B cell (primary cell): ENCODE results near the gene CEP43. TPM values are rescaled to one million over a fixed set of nuclear protein-coding genes. Genes with fewer than 3 reads are reported as not detected.

Source experiments
- ATAC-seq: fragments of 200-7000 bp; cut with Tn5 transposase; one replicate; pipeline ENCODE4 v1.10.0; 2021; ENCODE audit warnings: low read depth, mild to moderate bottlenecking, moderate number of reproducible peaks, moderate library complexity
- CTCF ChIA-PET: fragments of 350-600 bp; sonication (Branson Sonifier 250); formaldehyde crosslinking; loops from one replicate; lab custom pipeline; 2021; ENCODE audit warnings: antibody characterized with exemption, inconsistent platforms; lab: Charles Lee
- POLR2A ChIA-PET: fragments of 350-600 bp; sonication (Branson Sonifier 250); formaldehyde crosslinking; loops from one replicate; lab custom pipeline; 2021; ENCODE audit warnings: antibody characterized with exemption; lab: Charles Lee
- DNase-seq: peaks from one replicate; pipeline ENCODE4 v3.0.0; 2013
- H2AFZ ChIP-seq: 2 replicates; pipeline ENCODE4 v1.6.1; 2012; ENCODE audit warnings: mild to moderate bottlenecking, low read depth, low read length; ENCODE audit not compliant: insufficient read depth, poor library complexity, severe bottlenecking
- H3K27ac ChIP-seq, 2 donors: 1 replicate in 1 of 2; 2 replicates in 1 of 2; pipeline ENCODE4 v1.5.1; 2012 to 2013; ENCODE audit warnings: low read length in 2 of 2, mild to moderate bottlenecking in 2 of 2, moderate library complexity in 1 of 2
- H3K27me3 ChIP-seq, 4 experiments: fragments of 200-600 bp in 1 of 4; sonication (generic) in 1 of 4; replicated peaks in 1 of 4; 1 replicate in 2 of 4; 2 replicates in 2 of 4; pipeline versions ENCODE4 v1.6.1 to v1.7.0; 2013 to 2016; ENCODE audit warnings: low read length in 3 of 4, mild to moderate bottlenecking in 2 of 4, mixed read lengths in 1 of 4, moderate library complexity in 1 of 4; ENCODE audit not compliant: insufficient read depth in 4 of 4, control insufficient read depth in 3 of 4; ENCODE audit errors: control extremely low read depth in 1 of 4
- H3K36me3 ChIP-seq, 2 experiments: replicated peaks in 1 of 2; 1 replicate in 1 of 2; 2 replicates in 1 of 2; pipeline versions ENCODE4 v1.6.1 to v1.7.1; 2013; ENCODE audit warnings: low read length in 1 of 2; ENCODE audit not compliant: insufficient read depth in 2 of 2, control insufficient read depth in 1 of 2; ENCODE audit errors: control extremely low read depth in 1 of 2, extremely low read depth in 1 of 2
- H3K4me1 ChIP-seq, 2 donors: fragments of 200-600 bp in 1 of 2; sonication (generic) in 1 of 2; 1 replicate in 1 of 2; 2 replicates in 1 of 2; pipeline versions ENCODE4 v1.5.1 to v1.6.1; 2013 to 2017; ENCODE audit warnings: low read length in 2 of 2; ENCODE audit not compliant: control insufficient read depth in 2 of 2, insufficient read depth in 2 of 2
- H3K4me2 ChIP-seq: replicated peaks from 2 replicates; pipeline ENCODE3; 2012; ENCODE audit warnings: mild to moderate bottlenecking, low read depth, low read length; ENCODE audit not compliant: poor library complexity, severe bottlenecking
- H3K4me3 ChIP-seq, 5 experiments: fragments of 200-600 bp in 1 of 5; sonication (generic) in 1 of 5; 1 replicate in 3 of 5; 2 replicates in 2 of 5; pipeline versions ENCODE4 v1.5.1 to v1.7.0; 2011 to 2016; ENCODE audit warnings: low read length in 4 of 5, mild to moderate bottlenecking in 4 of 5, low read depth in 2 of 5, control low read depth in 1 of 5, moderate library complexity in 1 of 5; ENCODE audit not compliant: insufficient read depth in 1 of 5; ENCODE audit errors: control extremely low read depth in 1 of 5, extremely low read depth in 1 of 5
- H3K79me2 ChIP-seq: fragments of 200-600 bp; sonication (generic); one replicate; pipeline ENCODE4 v1.6.0; 2016; ENCODE audit warnings: low read length; ENCODE audit not compliant: control insufficient read depth, insufficient read depth
- H3K9ac ChIP-seq: fragments of 200-600 bp; sonication (generic); 2 replicates; pipeline ENCODE4 v1.6.1; 2017; ENCODE audit warnings: mild to moderate bottlenecking, low read length, moderate library complexity
- H3K9me3 ChIP-seq, 3 donors: one replicate each; pipeline versions ENCODE4 v1.6.1 to v1.7.1; 2013; ENCODE audit warnings: low read length in 2 of 3; ENCODE audit not compliant: control insufficient read depth in 2 of 3, insufficient read depth in 1 of 3; ENCODE audit errors: control extremely low read depth in 1 of 3
- H4K20me1 ChIP-seq: 2 replicates; pipeline ENCODE4 v1.6.0; 2012; ENCODE audit warnings: mild to moderate bottlenecking, low read length; ENCODE audit not compliant: insufficient read depth, control insufficient read depth, poor library complexity, severe bottlenecking
- H3K27ac Mint-ChIP-seq: one replicate; pipeline ENCODE4 v1.8.0; 2021; ENCODE audit warnings: mixed read lengths
- H3K27me3 Mint-ChIP-seq: one replicate; pipeline ENCODE4 v1.8.0; 2021; ENCODE audit warnings: mixed read lengths
- H3K4me1 Mint-ChIP-seq: one replicate; pipeline ENCODE4 v1.8.0; 2021; ENCODE audit warnings: mixed read lengths
- H3K4me3 Mint-ChIP-seq: one replicate; pipeline ENCODE4 v1.8.0; 2021; ENCODE audit warnings: mixed read lengths
- H3K9me3 Mint-ChIP-seq: one replicate; pipeline ENCODE4 v1.8.0; 2022; ENCODE audit warnings: mixed read lengths; ENCODE audit not compliant: insufficient read depth
- CTCF ChIP-seq: fragments of 200-600 bp; IDR thresholded peaks from one replicate; pipeline ENCODE4 v1.8.0; 2022; ENCODE audit warnings: antibody characterized with exemption, mild to moderate bottlenecking
- EZH2 ChIP-seq: IDR thresholded peaks from 2 replicates; pipeline ENCODE4 v1.6.1; 2012; ENCODE audit warnings: borderline replicate concordance, low read depth, mild to moderate bottlenecking, moderate library complexity, low read length; ENCODE audit not compliant: insufficient read depth, poor library complexity, severe bottlenecking
- whole genome bisulfite sequencing: methylation state at CpG from one replicate; pipeline ENCODE4 v1.1.5; 2013; ENCODE audit warnings: missing lambda C conversion rate; ENCODE audit not compliant: insufficient coverage; 5-methylcytosine and 5-hydroxymethylcytosine counted together
- intact Hi-C: fragments of 100-400 bp; cut with micrococcal nuclease; formaldehyde crosslinking; loops from one replicate; pipeline ENCODE4 v1.10.0; 2022
- polyA plus RNA-seq: library from polyadenylated mRNA; depleted of rRNA; stranded (reverse); fragments of >200 nt; gene quantifications from 2 replicates; pipeline ENCODE4 v1.2.3, GENCODE V29; 2012
- total RNA-seq, 2 donors: library from RNA; stranded (reverse); fragments of 120-200 nt in 1 of 2; gene quantifications; 1 replicate in 1 of 2; 2 replicates in 1 of 2; pipeline versions ENCODE4 v1.2.3 to v1.2.4, GENCODE V29; 2013 to 2022

Gene CEP43
- total and polyA plus RNA-seq, 2 donors (not counting 1 experiment from before 2014, with no cell fraction given), result 10.1 to 39.7 TPM

- Histone ChIP-seq H4K20me1 (no peaks in the 10 kb centered on the region), H3K4me1 (no peaks in the 10 kb centered on the region), H2AFZ (no peak overlapping the region), H3K4me2 (no peak overlapping the region), H3K9ac (no peak overlapping the region), H3K79me2 (no peaks in the 10 kb centered on the region), H3K4me3 (no peak overlapping the region), H3K27ac (no peak overlapping the region), H3K36me3 (peaks cover 4 to 38% of the 10 kb centered on the region in 2 experiments), H3K27me3 (no peaks in the 10 kb centered on the region), H3K9me3 (no peaks in the 10 kb centered on the region)
- Mint-ChIP-seq H3K9me3 (no peaks in the 10 kb centered on the region), H3K27ac (no peak overlapping the region), H3K4me1 (peaks cover 2% of the 10 kb centered on the region), H3K4me3 (no peak overlapping the region), H3K27me3 (no peaks in the 10 kb centered on the region)
- ATAC-seq (no peak), DNase-seq (no peak)
- CTCF ChIA-PET, result no interaction called here
- POLR2A ChIA-PET, result no interaction called here
- no peak for TF ChIP-seq CTCF
- TF ChIP-seq EZH2, result no peak
- 100% methylated on average over 1 of the region's 3 CpGs for WGBS
- intact Hi-C loops, result no loop called here
These were observed 34.9 kb downstream of the CEP43 start for GRCh38 chr6:167034056-167034455.

DNA sequence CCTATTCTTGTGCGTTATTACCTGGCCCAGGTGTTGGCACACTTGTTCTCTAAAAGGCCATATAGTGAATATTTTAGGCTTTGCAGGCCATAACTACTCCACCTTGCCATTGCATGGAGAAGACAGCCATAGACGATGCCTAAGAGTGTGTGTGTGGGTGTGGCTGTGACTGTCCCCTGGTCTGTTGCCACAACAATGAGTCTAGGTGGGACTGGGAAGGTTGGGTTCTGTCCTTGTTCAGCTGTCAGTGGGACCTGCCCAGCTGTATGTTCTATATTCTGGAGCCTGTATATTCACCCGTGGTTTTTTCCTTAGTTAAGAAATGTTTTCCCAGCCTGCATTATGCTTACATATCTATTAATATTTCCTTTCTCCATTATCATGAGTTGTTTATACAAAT is 38.6 kb downstream of the CEP43 start:
- Mint-ChIP-seq H3K4me1 (peaks cover 16% of the 10 kb centered on the region), H3K9me3 (no peaks in the 10 kb centered on the region), H3K27ac (peak overlapping the region; percentile 46), H3K27me3 (no peaks in the 10 kb centered on the region), H3K4me3 (no peak overlapping the region)
- Histone ChIP-seq H3K9me3 (no peaks in the 10 kb centered on the region), H3K4me2 (no peak overlapping the region), H3K36me3 (peaks cover 3 to 21% of the 10 kb centered on the region in 2 experiments), H3K4me3 (no peak overlapping the region), H3K27ac (peak overlapping the region in 1 of 2 donors; percentile 23), H3K9ac (no peak overlapping the region), H4K20me1 (no peaks in the 10 kb centered on the region), H3K79me2 (peaks cover 4% of the 10 kb centered on the region), H3K27me3 (no peaks in the 10 kb centered on the region), H3K4me1 (peaks cover 19 to 21% of the 10 kb centered on the region in 2 donors), H2AFZ (no peak overlapping the region)
- intact Hi-C loops, result no loop called here
- DNase-seq, result no peak
- 90% methylated on average over 2 of the region's 3 CpGs for WGBS
- TF ChIP-seq CTCF (no peak), EZH2 (no peak)
- ATAC-seq, result no peak
- POLR2A ChIA-PET, result no interaction called here
- CTCF ChIA-PET, result no interaction called here
